Pancreas (tissue), 10 donors: Measurements from ENCODE around the gene NOTUM. TPM values are rescaled to one million over a fixed set of nuclear protein-coding genes. Genes with fewer than 3 reads are reported as not detected.

Experiments
- ATAC-seq, 4 donors: fragments of 200-7000 bp; cut with Tn5 transposase; one replicate each; pipeline versions ENCODE4 v1.8.0 to v1.9.1; 2020; ENCODE audit warnings: mild to moderate bottlenecking in 4 of 4, moderate library complexity in 4 of 4
- DNase-seq, 6 donors: peaks; one replicate each; pipeline ENCODE4 v3.0.0-alpha.2; 2020
- FAIRE-seq: peaks from 2 replicates; lab custom pipeline; 2012; peaks lifted over from hg19 to GRCh38; lab: Jason Lieb, UNC
- H3K27ac ChIP-seq, 4 donors: fragments of 200-600 bp; sonication (generic); 1 replicate in 3 of 4; 2 replicates in 1 of 4; pipeline versions ENCODE4 v1.5.0 to v1.8.0; 2020
- H3K27me3 ChIP-seq, 4 donors: fragments of 200-600 bp; one replicate each; pipeline ENCODE4 v1.8.0; 2021
- H3K36me3 ChIP-seq, 3 donors: fragments of 200-600 bp; sonication (generic) in 1 of 3; one replicate each; pipeline versions ENCODE4 v1.5.0 to v1.8.0; 2020 to 2021
- H3K4me1 ChIP-seq, 3 donors: fragments of 200-600 bp; one replicate each; pipeline ENCODE4 v1.8.0; 2021
- H3K4me3 ChIP-seq, 4 donors: fragments of 200-600 bp; sonication (generic) in 2 of 4; one replicate each; pipeline versions ENCODE4 v1.5.0 to v1.8.0; 2020 to 2021
- H3K9me3 ChIP-seq, 4 donors: fragments of 200-600 bp; one replicate each; pipeline ENCODE4 v1.8.0; 2021
- CTCF ChIP-seq, 4 donors: fragments of 200-600 bp; sonication (generic) in 3 of 4; IDR thresholded peaks; one replicate each; pipeline versions ENCODE4 v1.5.0 to v1.8.0; 2021; ENCODE audit warnings: antibody characterized with exemption in 4 of 4
- WGBS, 2 donors: extraction: QIAGEN DNeasy Blood & Tissue Kit; methylation state at CpG; one replicate each; pipeline ENCODE4 v1.1.7; 2013; 5-methylcytosine and 5-hydroxymethylcytosine counted together
- intact Hi-C, 3 donors: fragments of 100-400 bp; cut with DNase I; formaldehyde crosslinking; loops; one replicate each; pipeline versions ENCODE4 v1.11.1 to v1.14.2; 2022
- polyA plus RNA-seq, 2 donors: library from polyadenylated mRNA; stranded (reverse); fragments of 200-250 nt; gene quantifications; one replicate each; pipeline ENCODE4 v1.2.3, GENCODE V29; 2013
- total RNA-seq, 6 donors: library from RNA; stranded (reverse); fragmentation: NEBNext Ultra II Directional in 4 of 6; extraction: Animal tissue kit (Norgen Biotek cat#: 25700) in 4 of 6; gene quantifications; one replicate each; pipeline versions ENCODE4 v1.2.1 to v1.2.4, GENCODE V29; 2021 to 2023
- donor health status: healthy with polysubstance abuse.
- donor health status: DM: no; HTN: no; CAD: no; lungs with moderate emphysema.
- donor health status: DM: no; HTN: no; CAD: no.
- donor health status: control.
- donor health status: control.
- donor health status: Bipolar disorder and iron deficiency.
- donor health status: DM: yes; HTN: yes; CAD: no.
- donor health status: DM: no; HTN: no; CAD: no.
- donor health status: DM: no; HTN: no; CAD: no.
- donor health status: DM: yes; HTN: yes; CAD: no.

Gene NOTUM
- total and polyA plus RNA-seq, 8 donors = 0.14 to 0.44 (median 0.21) TPM; not detected in 1

DNA sequence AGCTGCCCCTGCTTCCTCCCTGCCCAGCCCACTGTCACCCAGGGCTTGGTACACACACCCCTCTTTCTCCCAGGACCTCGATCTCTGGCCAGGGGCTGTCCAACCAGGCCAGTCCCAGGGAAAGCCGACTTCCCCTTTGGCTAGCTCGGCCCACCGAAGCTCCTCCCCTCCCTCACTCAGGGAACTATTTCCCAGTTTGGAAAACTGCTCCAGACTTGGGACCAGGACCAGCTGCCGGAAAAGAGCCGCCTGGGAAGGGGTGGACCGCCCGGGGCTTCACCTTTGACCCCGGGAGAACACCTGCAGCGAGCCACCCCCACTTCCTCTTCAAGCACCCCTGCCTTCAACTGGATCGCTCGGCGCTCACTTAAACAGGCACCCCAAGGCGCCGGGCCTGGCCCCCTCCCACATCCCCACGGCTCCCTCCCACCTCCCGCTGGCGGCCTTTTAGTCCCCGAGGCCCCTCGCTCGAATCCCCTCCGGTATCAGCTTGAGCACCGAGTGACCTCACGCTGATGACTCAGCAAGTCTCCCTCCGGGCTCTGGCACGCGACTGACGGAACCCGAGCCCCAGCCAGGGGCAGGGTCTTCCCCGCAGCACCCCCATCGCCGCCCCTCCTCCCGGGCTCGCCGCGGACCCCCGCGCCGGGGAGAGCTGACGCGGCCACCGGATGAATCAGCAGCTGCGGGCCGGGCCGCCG lies 34.4 kb downstream of the NOTUM start:
- Histone ChIP-seq H3K36me3 (peaks cover 0 to 6% (median 0%) of the 10 kb centered on the region in 3 donors), H3K4me1 (peaks cover 14 to 35% (median 20%) of the 10 kb centered on the region in 3 donors), H3K27ac (peak overlapping the region; percentile 83 to 96 (median 92)), H3K27me3 (no peaks in the 10 kb centered on the region), H3K9me3 (no peaks in the 10 kb centered on the region), H3K4me3 (peak overlapping the region; percentile 84 to 93 (median 90))
- no peak for TF ChIP-seq CTCF (IDR thresholded peaks at IDR 0.05)
- intact Hi-C loops = no loop called here
- no peak for FAIRE-seq
- ATAC-seq = peak; percentile 39 to 72 (median 66)
- peak; percentile 80 to 92 (median 86) for DNase-seq
- WGBS, 2 donors = 0 to 1% methylated on average over 40 to 46 of the region's 46 CpGs

GRCh38 chr17:81925860-81926450 lies 35.0 kb downstream of the NOTUM start:
- peaks cover 14 to 35% (median 20%) of the 10 kb centered on the region in 3 donors for H3K4me1 ChIP-seq
- ATAC-seq (no peak), FAIRE-seq (no peak), DNase-seq (no peak)
- H3K27ac ChIP-seq = peak overlapping the region; percentile 83 to 96 (median 92)
- peak overlapping the region in 3 of 4 donors; percentile 89 to 93 (median 91) for H3K4me3 ChIP-seq
- 46 to 47% methylated on average over 10 of the region's 10 CpGs for WGBS, 2 donors
- peaks cover 0 to 6% (median 0%) of the 10 kb centered on the region in 3 donors for H3K36me3 ChIP-seq
- intact Hi-C loops = no loop called here
- no peak for TF ChIP-seq CTCF (IDR thresholded peaks at IDR 0.05)
- H3K9me3 ChIP-seq = no peaks in the 10 kb centered on the region
- no peaks in the 10 kb centered on the region for H3K27me3 ChIP-seq

GRCh38 chr17:81924557-81925532 lies 36.1 kb downstream of the NOTUM start:
- no peak for ATAC-seq
- FAIRE-seq = no peak
- no peak overlapping the region for H3K27ac ChIP-seq

More at GRCh38 chr17:81924557-81925532, 36.1 kb downstream of the NOTUM start:
- no peaks in the 10 kb centered on the region for H3K27me3 ChIP-seq
- H3K4me1 ChIP-seq = peaks cover 14 to 35% (median 20%) of the 10 kb centered on the region in 3 donors
- intact Hi-C loops = no loop called here
- peak overlapping the region in 1 of 4 donors; percentile 7 for H3K4me3 ChIP-seq
- H3K9me3 ChIP-seq = no peaks in the 10 kb centered on the region
- 63 to 69% methylated on average over 20 to 21 of the region's 21 CpGs for WGBS, 2 donors
- H3K36me3 ChIP-seq = peaks cover 0 to 6% (median 0%) of the 10 kb centered on the region in 3 donors
- peak in 2 of 6 donors; percentile 47 to 63 for DNase-seq
- no peak for TF ChIP-seq CTCF (IDR thresholded peaks at IDR 0.05)
